T-cell (primary cell): Measurements from ENCODE around the gene SLC38A6. TPM values are rescaled to one million over a fixed set of nuclear protein-coding genes. Genes with fewer than 3 reads are reported as not detected.
"Not testable (repeated sequence)": the region's sequence is repeated elsewhere in the genome, so short reads cannot be mapped to it uniquely, and the experiment has no call there.

Experiments used
- ATAC-seq, 4 experiments: fragments of 200-7000 bp in 3 of 4; fragments of 150-1000 bp in 1 of 4; cut with Tn5 transposase; replicated peaks in 1 of 4; 1 replicate in 3 of 4; 2 replicates in 1 of 4; pipeline ENCODE4 v1.10.0; 2021; ENCODE audit warnings: moderate library complexity in 3 of 4, mild to moderate bottlenecking in 2 of 4, moderate number of reproducible peaks in 1 of 4
- CTCF ChIA-PET, 2 donors: fragments of 300-600 bp; sonication (Branson Sonifier 250); formaldehyde crosslinking; loops; one replicate each; lab custom pipeline; 2022; ENCODE audit warnings: antibody characterized with exemption in 2 of 2; lab: Charles Lee
- POLR2A ChIA-PET, 2 donors: fragments of 300-600 bp; sonication (Branson Sonifier 250); formaldehyde crosslinking; loops; one replicate each; lab custom pipeline; 2022; ENCODE audit warnings: antibody characterized with exemption in 2 of 2; lab: Charles Lee
- DNase-seq, 35 experiments: peaks; one replicate each; pipeline versions ENCODE4 v3.0.0 to v3.0.0-alpha.2; 2013 to 2023
- H3K27ac ChIP-seq: one replicate; pipeline ENCODE4 v1.5.1; 2013; ENCODE audit warnings: low read length
- H3K27me3 ChIP-seq, 2 experiments: replicated peaks in 1 of 2; 1 replicate in 1 of 2; 2 replicates in 1 of 2; pipeline versions ENCODE4 v1.6.1 to v1.7.0; 2013; ENCODE audit warnings: low read length in 1 of 2, mixed read lengths in 1 of 2; ENCODE audit not compliant: control insufficient read depth in 2 of 2, insufficient read depth in 2 of 2; ENCODE audit errors: extremely low read depth in 1 of 2
- H3K36me3 ChIP-seq, 2 donors: 1 replicate in 1 of 2; 2 replicates in 1 of 2; pipeline versions ENCODE4 v1.6.1 to v1.7.0; 2013; ENCODE audit warnings: low read length in 1 of 2; ENCODE audit not compliant: control insufficient read depth in 2 of 2, insufficient read depth in 1 of 2; ENCODE audit errors: extremely low read depth in 1 of 2
- H3K4me1 ChIP-seq, 2 experiments: 1 replicate in 1 of 2; 2 replicates in 1 of 2; pipeline versions ENCODE4 v1.6.1 to v1.7.0; 2013; ENCODE audit warnings: low read length in 2 of 2, mixed read lengths in 1 of 2; ENCODE audit not compliant: insufficient read depth in 2 of 2, control insufficient read depth in 1 of 2; ENCODE audit errors: extremely low read depth in 1 of 2
- H3K4me3 ChIP-seq, 2 donors: 1 replicate in 1 of 2; 2 replicates in 1 of 2; pipeline versions ENCODE4 v1.5.1 to v1.7.0; 2013; ENCODE audit warnings: mild to moderate bottlenecking in 2 of 2, low read length in 1 of 2, moderate library complexity in 1 of 2; ENCODE audit not compliant: control insufficient read depth in 1 of 2; ENCODE audit errors: extremely low read depth in 1 of 2
- H3K9me3 ChIP-seq: 2 replicates; pipeline ENCODE4 v1.7.0; 2013
- H3K27ac Mint-ChIP-seq, 2 donors: one replicate each; pipeline ENCODE4 v1.8.0; 2020 to 2021; ENCODE audit warnings: mild to moderate bottlenecking in 2 of 2, mixed read lengths in 2 of 2
- H3K27me3 Mint-ChIP-seq, 2 donors: one replicate each; pipeline ENCODE4 v1.8.0; 2021 to 2022; ENCODE audit warnings: mixed read lengths in 2 of 2
- H3K36me3 Mint-ChIP-seq: one replicate; pipeline ENCODE4 v1.8.0; 2021; ENCODE audit warnings: mixed read lengths
- H3K4me1 Mint-ChIP-seq, 3 donors: one replicate each; pipeline ENCODE4 v1.8.0; 2020 to 2022; ENCODE audit warnings: mixed read lengths in 3 of 3, mild to moderate bottlenecking in 1 of 3
- H3K4me3 Mint-ChIP-seq, 3 donors: one replicate each; pipeline ENCODE4 v1.8.0; 2020 to 2022; ENCODE audit warnings: mild to moderate bottlenecking in 3 of 3, mixed read lengths in 3 of 3, moderate library complexity in 3 of 3
- H3K9me3 Mint-ChIP-seq, 3 donors: one replicate each; pipeline ENCODE4 v1.8.0; 2020 to 2022; ENCODE audit warnings: mixed read lengths in 3 of 3
- WGBS: methylation state at CpG from one replicate; pipeline ENCODE4 v1.1.5; 2013; ENCODE audit warnings: missing lambda C conversion rate; ENCODE audit not compliant: insufficient coverage; 5-methylcytosine and 5-hydroxymethylcytosine counted together
- total RNA-seq, 35 experiments: library from RNA in 6 of 35; stranded (reverse) in 6 of 35; fragments of 120-200 nt in 1 of 35; gene quantifications; one replicate each; pipeline versions ENCODE4 v1.2.1 to v1.2.4 and lab custom pipeline; 2013 to 2026

Gene SLC38A6
- total RNA-seq, 5 donors from 2014 or later (not counting 1 experiment from before 2014, with no cell fraction given), result 11.1 to 20.3 (median 14.2) TPM

DNA sequence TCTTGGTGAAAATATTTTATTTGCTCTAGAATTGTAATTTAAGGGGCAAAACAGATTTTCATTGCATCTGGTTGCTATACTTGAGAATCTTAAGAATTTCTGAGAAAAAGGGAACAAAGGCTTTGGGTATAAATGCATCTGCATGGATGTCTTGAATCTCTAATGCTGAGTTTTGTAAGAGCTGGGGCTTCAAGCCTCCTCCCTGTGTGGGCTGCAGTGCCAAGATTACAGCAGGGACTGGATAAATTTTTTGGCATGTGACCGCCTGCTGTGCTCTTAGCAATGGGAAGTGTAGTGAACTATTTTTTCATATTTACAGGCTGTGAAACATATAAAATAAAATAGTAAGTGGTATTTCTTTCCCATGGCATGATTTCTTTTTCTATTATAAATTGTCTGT, 70.0 kb downstream of the SLC38A6 start:
- peaks cover 37% of the 10 kb centered on the region for H3K36me3 Mint-ChIP-seq
- WGBS, result no CpG with 5 or more reads among the region's 1 CpG
- no peaks in the 10 kb centered on the region for H3K4me1 ChIP-seq
- peaks cover 0 to 4% of the 10 kb centered on the region in 2 donors for H3K36me3 ChIP-seq
- no peak overlapping the region for H3K27ac ChIP-seq
- H3K4me3 ChIP-seq, result no peak overlapping the region
- peaks cover 3% of the 10 kb centered on the region for H3K9me3 ChIP-seq
- DNase-seq (no peak), ATAC-seq (no peak)
- H3K4me3 Mint-ChIP-seq, result no peak overlapping the region
- H3K27me3 ChIP-seq, result no peaks in the 10 kb centered on the region
- POLR2A ChIA-PET, result no interaction called here
- no peaks in the 10 kb centered on the region for H3K27me3 Mint-ChIP-seq
- H3K4me1 Mint-ChIP-seq, result no peaks in the 10 kb centered on the region
- CTCF ChIA-PET, result no interaction called here
- no peak overlapping the region for H3K27ac Mint-ChIP-seq
- peaks cover 9 to 14% (median 13%) of the 10 kb centered on the region in 3 donors for H3K9me3 Mint-ChIP-seq

GRCh38 chr14:61051621-61052020, 70.6 kb downstream of the SLC38A6 start:
- Mint-ChIP-seq H3K36me3 (peaks cover 37% of the 10 kb centered on the region), H3K4me3 (no peak overlapping the region), H3K27me3 (no peaks in the 10 kb centered on the region), H3K9me3 (peaks cover 9 to 14% (median 13%) of the 10 kb centered on the region in 3 donors), H3K4me1 (no peaks in the 10 kb centered on the region), H3K27ac (no peak overlapping the region)
- ChIA-PET CTCF (no interaction called here), POLR2A (no interaction called here)
- Histone ChIP-seq H3K4me3 (no peak overlapping the region), H3K27me3 (no peaks in the 10 kb centered on the region), H3K36me3 (peaks cover 0 to 4% of the 10 kb centered on the region in 2 donors), H3K9me3 (peaks cover 3% of the 10 kb centered on the region), H3K27ac (no peak overlapping the region), H3K4me1 (no peaks in the 10 kb centered on the region)
- ATAC-seq (no peak), DNase-seq (no peak)
- WGBS, result no CpG with 5 or more reads among the region's 3 CpGs

DNA sequence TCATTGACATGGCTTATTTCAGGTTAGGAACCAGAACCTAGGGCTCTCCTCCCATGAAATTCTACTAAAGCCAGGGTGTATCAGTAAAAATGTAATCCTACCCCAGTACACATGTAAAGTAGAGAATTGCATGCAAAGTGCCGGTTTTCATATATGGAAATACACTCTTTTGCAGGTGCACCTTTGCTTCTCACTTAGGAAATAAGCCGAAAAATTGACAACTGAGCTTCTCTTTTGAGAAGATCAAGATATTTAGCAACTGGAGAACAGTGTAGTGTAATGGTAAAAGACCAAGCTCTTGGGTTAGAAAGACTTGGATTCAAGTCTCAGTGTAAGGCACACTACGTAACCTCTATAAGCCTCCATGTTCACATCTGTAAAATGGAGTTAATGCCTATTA, 82.4 kb downstream of the SLC38A6 start:
- no CpG with 5 or more reads among the region's 3 CpGs for WGBS
- H3K27ac Mint-ChIP-seq, result no peak overlapping the region
- Histone ChIP-seq H3K27ac (no peak overlapping the region), H3K36me3 (no peaks in the 10 kb centered on the region), H3K4me3 (no peak overlapping the region), H3K27me3 (no peaks in the 10 kb centered on the region), H3K4me1 (no peaks in the 10 kb centered on the region), H3K9me3 (no peaks in the 10 kb centered on the region)
- H3K4me3 Mint-ChIP-seq, result no peak overlapping the region
- ChIA-PET CTCF (no interaction called here), POLR2A (no interaction called here)
- no peak for ATAC-seq
- no peaks in the 10 kb centered on the region for H3K27me3 Mint-ChIP-seq
- no peak for DNase-seq
- no peaks in the 10 kb centered on the region for H3K9me3 Mint-ChIP-seq
- peaks cover 26% of the 10 kb centered on the region for H3K36me3 Mint-ChIP-seq
- no peaks in the 10 kb centered on the region for H3K4me1 Mint-ChIP-seq

- no CpG with 5 or more reads among the region's 2 CpGs for WGBS
- H3K27me3 ChIP-seq, result no peaks in the 10 kb centered on the region
- no peaks in the 10 kb centered on the region for H3K4me1 ChIP-seq
- no peak for ATAC-seq
- no peak overlapping the region for H3K4me3 ChIP-seq
- H3K9me3 ChIP-seq, result no peaks in the 10 kb centered on the region
- H3K36me3 Mint-ChIP-seq, result peaks cover 32% of the 10 kb centered on the region
- no peaks in the 10 kb centered on the region for H3K27me3 Mint-ChIP-seq
- no peak for DNase-seq
- no peaks in the 10 kb centered on the region for H3K4me1 Mint-ChIP-seq
- no peak overlapping the region for H3K4me3 Mint-ChIP-seq
- H3K36me3 ChIP-seq, result no peaks in the 10 kb centered on the region
- no peak overlapping the region for H3K27ac Mint-ChIP-seq
- H3K9me3 Mint-ChIP-seq, result peaks cover 0 to under 1% (median 0%) of the 10 kb centered on the region in 3 donors
- H3K27ac ChIP-seq, result no peak overlapping the region
- ChIA-PET CTCF (no interaction called here), POLR2A (no interaction called here)
These were observed 83.2 kb downstream of the SLC38A6 start for GRCh38 chr14:61064210-61064609.

DNA sequence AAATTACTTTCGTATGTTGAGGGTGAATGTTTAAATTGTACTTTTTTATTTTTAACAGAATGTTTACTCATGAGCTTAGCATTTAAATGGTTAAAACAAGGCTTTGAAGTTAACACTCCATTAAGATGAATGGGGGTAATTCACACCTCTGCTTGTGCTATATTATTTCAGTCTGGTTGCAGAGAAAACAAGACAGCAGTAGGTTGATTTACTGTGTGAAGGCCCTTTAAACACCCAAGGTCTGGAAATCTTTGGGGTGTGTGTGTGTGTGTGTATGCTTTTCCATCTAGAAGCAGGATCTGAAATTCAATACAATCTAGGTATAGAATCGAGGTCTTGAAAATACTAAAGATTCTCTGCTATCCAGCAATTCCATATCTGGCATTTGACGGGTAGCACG, 83.8 kb downstream of the SLC38A6 start:
- Histone ChIP-seq H3K4me3 (no peak overlapping the region), H3K4me1 (no peaks in the 10 kb centered on the region), H3K36me3 (no peaks in the 10 kb centered on the region), H3K27me3 (no peaks in the 10 kb centered on the region), H3K27ac (no peak overlapping the region), H3K9me3 (no peaks in the 10 kb centered on the region)
- no peaks in the 10 kb centered on the region for H3K27me3 Mint-ChIP-seq
- H3K36me3 Mint-ChIP-seq, result peaks cover 39% of the 10 kb centered on the region
- ATAC-seq (no peak), DNase-seq (no peak)
- no peak overlapping the region for H3K27ac Mint-ChIP-seq
- no peak overlapping the region for H3K4me3 Mint-ChIP-seq
- no CpG with 5 or more reads among the region's 4 CpGs for WGBS
- CTCF ChIA-PET, result no interaction called here
- peaks cover under 1 to 4% (median 1%) of the 10 kb centered on the region in 3 donors for H3K9me3 Mint-ChIP-seq
- POLR2A ChIA-PET, result interaction anchor here in 1 of 2 donors (0.8 kb wide), 1 partner anchor 135 kb away, joined by 3 read pairs; no protein-coding TSS in a partner anchor
- H3K4me1 Mint-ChIP-seq, result no peaks in the 10 kb centered on the region

- no peak overlapping the region for H3K4me3 ChIP-seq
- POLR2A ChIA-PET, result no interaction called here
- H3K36me3 Mint-ChIP-seq, result peaks cover 45% of the 10 kb centered on the region
These were observed 84.6 kb downstream of the SLC38A6 start for GRCh38 chr14:61065656-61066055.

GRCh38 chr14:61072442-61072841, 91.4 kb downstream of the SLC38A6 start:
- H3K27ac ChIP-seq, H3K4me1 Mint-ChIP-seq, H3K27me3 ChIP-seq, H3K4me3 Mint-ChIP-seq, H3K4me3 ChIP-seq, ATAC-seq, H3K36me3 ChIP-seq, H3K4me1 ChIP-seq, H3K9me3 Mint-ChIP-seq, H3K27ac Mint-ChIP-seq, CTCF ChIA-PET, POLR2A ChIA-PET, H3K27me3 Mint-ChIP-seq, H3K9me3 ChIP-seq, DNase-seq: not testable (repeated sequence)
- peaks cover 40% of the 10 kb centered on the region for H3K36me3 Mint-ChIP-seq

More at GRCh38 chr14:61065656-61066055, 84.6 kb downstream of the SLC38A6 start:
- CTCF ChIA-PET, result no interaction called here
- Mint-ChIP-seq H3K4me3 (no peak overlapping the region), H3K27ac (no peak overlapping the region), H3K9me3 (peaks cover 4 to 5% (median 4%) of the 10 kb centered on the region in 3 donors), H3K4me1 (no peaks in the 10 kb centered on the region), H3K27me3 (no peaks in the 10 kb centered on the region)
- no peak for ATAC-seq
- Histone ChIP-seq H3K27ac (no peak overlapping the region), H3K9me3 (no peaks in the 10 kb centered on the region), H3K4me1 (no peaks in the 10 kb centered on the region), H3K36me3 (no peaks in the 10 kb centered on the region), H3K27me3 (no peaks in the 10 kb centered on the region)
- DNase-seq, result no peak
